Measurements from ENCODE around the gene TBXAS1. TPM values are rescaled to one million over a fixed set of nuclear protein-coding genes. Genes with fewer than 3 reads are reported as not detected.

TBXAS1 gene
- total RNA-seq, 1 donor from 2014 or later = 10.8 TPM

DNA sequence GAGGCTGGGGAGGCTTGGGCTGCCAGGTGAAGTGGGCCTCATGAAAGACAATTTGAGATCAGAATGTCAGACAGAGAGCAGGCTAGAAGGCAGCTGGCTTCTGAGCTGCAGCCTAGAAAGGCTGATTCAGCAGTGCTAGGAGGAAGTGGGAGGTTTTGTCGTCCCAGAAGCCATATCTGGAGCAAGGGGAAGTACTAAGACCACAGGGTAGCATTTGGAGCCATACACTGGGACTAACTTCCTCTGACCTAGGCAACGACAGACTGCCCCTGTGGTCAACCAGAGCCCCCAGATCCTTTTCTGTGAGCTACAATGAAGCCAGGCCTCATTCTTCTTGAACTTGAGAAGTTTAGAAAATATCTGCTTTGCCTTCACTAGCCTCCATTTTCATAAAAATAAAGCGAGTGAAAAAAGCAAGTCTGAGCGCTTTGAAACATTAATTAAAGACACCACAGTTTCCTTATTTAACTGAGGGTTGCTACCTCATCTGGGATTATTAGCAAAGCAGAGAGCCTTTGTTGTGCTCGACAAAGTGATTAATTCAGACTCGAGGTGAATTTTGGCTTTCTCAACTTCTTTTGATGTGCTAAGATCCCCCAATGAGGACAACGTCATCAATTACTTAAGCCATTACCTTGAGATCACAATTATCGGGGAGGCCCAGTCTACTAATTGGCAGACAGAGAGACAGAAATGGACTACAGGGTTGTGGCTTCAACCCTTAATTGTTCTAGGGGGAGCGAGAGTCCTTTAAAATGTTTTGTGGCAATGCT lies 26.6 kb downstream of the TBXAS1 start:
- ATAC-seq = peak; percentile 35

DNA sequence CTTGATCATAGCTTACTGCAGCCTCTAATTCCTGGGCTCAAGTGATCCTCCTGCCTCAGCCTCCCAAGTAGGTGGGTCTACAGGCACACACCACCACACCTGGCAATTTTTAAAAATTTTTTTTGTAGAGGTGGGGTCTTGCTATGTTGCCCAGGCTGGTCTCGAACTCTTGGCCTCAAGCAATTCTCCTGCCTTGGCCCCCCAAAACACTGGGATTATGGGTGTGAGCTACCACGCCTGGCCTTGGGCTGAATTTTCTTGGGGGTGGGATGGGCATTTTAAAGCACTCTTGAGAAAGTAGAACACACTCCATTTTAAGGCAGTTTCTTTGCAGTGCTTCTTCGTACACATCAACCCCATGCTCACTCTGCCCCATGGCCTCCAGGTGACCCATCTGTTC lies 28.7 kb downstream of the TBXAS1 start:
- ATAC-seq = no peak

DNA sequence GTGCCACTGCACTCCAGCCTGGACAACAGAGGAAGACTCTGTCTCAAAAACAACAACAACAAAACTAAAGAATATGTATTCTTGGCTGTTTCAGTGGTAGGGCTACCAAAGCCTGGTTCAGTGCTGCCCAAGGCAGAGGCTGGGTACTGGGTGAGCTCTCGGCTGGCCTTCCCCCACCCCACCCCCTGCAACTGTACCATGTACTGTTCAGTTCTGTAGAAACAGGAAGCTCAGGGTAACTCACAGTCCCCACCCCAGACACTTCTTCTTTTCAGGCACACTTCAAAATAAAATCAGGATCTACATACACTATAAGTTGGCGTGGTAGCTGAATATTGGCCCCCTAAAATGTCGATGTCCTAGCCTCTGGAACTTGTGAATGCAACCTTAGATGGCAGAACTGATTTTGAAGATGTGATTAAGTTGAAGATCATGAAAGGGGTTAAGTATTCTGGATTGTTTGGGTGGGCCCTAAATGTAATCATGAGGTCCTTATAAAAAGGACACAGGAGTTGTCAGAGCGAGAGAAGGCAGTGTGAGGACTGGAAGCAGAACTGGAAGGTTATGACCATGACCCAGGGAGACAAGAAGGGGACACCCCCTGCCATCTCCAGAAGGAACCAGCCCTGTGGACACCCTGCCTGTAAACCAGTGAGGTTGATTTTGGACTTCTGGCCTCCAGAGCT lies 31.2 kb downstream of the TBXAS1 start:
- peak; percentile 70 for ATAC-seq

DNA sequence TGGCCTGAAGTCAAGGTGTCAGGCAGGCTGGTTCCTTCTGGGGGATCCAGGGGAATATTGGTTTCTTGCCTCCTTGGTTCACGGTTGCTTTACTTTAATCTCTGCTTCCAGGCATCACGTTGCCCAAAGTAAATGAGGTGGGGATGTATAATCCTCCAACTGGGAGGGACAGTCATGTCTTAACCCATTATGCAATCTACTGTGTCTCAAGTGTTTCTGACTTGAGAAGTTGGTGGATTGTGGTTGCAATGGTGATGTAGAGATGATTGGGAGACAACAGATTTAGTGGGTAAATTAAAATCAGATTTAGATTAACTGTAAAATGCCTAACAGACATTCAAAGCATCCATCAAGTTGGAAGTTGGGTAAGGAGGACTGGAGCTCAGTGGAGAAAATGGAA lies 32.7 kb downstream of the TBXAS1 start:
- ATAC-seq = peak; percentile 39

DNA sequence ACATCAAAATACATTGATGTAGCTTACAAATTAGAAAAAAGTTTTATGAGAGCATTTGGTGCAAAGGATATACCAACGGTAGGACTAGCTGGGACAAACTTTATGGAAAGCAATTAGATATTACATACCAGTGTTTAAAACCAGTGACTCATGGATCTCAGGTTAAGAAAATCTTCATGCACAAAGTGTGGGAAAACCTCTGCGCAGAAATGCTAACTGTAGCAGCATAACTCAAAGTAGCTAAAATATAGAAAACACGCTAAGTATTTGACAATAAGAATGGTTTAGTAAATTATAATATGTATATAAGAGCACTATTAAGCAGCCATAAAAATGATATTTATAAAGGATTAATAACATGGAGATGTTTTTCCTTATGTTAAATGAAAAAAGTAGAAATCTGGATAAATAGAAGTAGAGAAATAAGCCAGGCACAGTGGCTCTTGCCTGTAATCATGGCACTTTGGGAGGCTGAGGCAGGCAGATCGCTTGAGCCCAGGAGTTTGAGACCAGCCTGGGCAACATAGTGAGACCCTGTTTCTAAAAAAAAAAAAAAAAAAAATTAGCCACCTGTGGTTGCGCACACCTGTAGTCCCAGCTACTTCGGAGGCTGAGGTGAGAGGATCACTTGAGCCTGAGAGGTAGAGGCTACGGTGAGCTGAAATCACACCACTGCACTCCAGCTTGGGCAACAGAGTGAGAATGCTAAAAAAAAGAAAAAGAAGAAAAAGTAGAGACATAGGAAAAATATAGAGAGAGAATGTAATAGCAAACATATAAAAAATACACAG lies 37.2 kb downstream of the TBXAS1 start:
- no peak for ATAC-seq

DNA sequence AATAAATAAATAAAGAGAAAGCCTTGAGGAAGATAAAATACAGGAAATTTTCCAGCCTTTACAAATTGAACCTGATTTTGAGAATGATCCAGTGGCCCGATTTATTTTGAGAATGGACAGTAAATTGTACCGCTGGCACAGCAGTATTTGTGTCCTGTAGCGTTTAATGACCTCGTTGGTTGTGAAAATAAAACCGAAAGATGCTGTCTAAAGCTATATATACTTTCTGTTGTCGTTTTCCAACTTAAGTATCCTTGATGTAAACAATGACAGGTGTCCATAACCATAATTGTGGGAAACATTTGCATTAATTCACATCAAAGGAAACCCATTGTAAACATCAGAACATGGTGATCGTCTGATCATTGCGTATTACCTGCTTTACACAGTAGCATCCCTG lies 38.8 kb downstream of the TBXAS1 start:
- no peak for ATAC-seq

DNA sequence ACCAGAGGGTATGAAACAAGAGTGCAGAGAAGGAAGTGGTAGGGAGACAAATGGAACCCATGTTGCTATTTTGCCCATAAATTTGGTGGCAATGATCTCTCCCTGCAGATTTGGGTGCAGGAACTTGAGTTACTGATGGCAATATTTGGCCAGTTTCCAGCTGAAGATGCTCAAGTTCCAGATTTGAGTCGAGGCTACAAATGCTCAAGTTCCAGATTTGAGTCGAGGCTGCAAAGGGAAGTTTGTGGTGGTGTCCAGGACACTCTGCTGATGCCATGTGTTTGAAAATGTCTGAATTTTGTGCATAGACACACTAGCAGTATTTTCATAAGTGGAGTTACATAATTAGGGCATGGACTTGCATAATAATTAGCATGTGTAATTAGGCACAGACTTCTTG lies 40.8 kb downstream of the TBXAS1 start:
- no peak for ATAC-seq

DNA sequence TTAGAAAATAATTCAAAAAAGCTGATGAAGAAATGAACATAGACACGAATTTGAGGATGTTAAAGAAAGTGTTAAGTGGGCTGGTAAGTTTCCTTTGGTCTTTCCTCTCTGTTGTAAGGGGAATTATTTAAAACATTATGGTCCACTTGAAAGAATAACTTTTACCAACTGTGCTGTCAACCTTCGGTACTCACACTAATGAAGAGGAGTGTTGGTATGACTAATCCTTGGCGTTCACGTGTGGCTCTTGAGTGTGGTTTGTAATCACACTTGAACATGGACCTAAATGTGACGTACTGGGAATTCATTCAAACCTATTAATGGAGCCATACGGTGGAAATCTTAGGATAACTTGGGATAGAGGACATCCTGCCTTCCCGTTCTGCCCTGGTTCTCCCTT lies 41.3 kb downstream of the TBXAS1 start:
- no peak for ATAC-seq

DNA sequence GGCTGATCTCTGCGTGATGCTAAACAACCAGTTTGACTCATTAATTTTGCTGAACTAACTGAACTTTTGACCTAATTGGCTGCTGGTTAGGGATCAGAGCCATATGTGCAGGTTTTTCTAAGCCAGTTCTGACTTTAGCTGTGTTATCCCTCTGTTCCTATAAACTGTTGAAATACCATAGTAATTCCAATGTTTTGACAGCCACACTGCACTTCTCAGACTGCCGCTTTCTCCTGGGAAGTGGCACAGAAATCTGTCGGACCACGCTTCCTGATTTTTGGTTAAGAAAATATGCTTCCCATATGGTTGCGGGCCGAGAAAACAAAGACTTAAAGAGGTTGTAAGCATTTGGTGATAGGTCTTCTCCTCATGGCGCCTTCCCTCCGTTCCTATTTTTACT lies 42.3 kb downstream of the TBXAS1 start:
- peak; percentile 28 for ATAC-seq

DNA sequence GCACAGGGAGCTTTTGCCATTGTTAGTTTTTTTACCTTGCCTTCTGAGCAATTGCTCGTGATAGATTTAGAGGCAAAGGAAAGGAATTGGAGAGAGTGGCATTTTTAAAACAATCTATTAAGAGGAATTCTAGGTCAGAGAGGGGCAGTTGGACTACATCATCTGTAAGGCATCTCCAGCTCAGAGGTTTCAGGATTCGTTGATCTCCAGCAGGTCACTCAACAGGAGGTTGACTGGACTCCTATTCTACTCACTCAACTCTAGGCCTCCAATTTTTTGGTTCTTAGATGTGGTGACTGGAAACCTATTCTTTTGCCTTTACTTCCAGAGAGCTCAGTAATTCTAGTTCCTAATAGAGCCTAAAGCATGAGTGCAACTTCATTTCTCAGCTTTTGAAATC lies 42.8 kb downstream of the TBXAS1 start:
- ATAC-seq = no peak

DNA sequence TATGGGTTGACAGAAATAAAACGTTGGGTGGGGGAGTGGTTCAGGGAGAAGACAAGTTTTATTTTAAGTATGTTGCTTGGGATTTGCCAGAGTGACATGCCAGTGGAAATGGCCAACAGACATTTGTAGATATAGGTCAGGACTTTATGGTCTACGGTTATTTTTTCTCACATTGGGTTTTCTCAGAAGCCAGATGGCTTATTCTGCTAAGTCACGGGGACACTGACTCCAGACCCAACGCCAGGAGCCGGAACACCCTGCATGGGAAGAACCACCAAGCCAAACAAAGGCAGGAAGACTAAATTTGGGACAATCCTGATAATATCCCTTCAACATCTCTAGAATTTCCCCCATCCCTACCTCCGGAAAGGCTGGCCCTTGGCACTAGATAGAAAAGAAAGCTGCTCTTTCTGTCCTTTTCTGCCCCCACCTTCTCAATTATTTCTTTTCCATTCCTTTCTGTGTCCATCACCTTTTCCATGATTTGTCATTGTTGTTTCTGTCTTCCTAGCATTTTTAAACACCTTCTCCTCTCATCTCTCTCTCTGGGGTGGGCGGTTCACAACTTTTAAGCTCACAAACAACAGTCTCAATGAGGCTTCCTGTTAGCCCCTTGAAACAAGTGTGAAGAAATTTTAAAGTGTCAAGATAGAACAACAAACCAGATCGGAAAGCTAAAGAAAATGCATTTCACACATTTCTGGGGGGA lies 44.7 kb downstream of the TBXAS1 start:
- ATAC-seq = no peak

DNA sequence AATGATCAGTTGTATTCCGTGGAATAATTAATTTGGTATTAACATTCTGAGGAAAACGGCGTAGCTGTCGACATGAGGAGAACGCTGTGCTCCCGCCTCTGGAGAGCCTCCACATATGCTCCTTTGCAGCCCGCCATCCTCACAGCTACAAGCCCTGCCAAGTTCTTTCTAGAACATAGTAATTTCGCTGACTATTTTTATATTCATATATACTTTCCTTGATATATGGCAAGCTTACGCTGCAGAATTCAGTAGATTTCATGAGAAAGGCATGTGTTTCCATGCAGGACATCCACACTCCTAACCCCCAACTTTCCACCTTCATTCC lies 45.2 kb downstream of the TBXAS1 start:
- no peak for ATAC-seq

DNA sequence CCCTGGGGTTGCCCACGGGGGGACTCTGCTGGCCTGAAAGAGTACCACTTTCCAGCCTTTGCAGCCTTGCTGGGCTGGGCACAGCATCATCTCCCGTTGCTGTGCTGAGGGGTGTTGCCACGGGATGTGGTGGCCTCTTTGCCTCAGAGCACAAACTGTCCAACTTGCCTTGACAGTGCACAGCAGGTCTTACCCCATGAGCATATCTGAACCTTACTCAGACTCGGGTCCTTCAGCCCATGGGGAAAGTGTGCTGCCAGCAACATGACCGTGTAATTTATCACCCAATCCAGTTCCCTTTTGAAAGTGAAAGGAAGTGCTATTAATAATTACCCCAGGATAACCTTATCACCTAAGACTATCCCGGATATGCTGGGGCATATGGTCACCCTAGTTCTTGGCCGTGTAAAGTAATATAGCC lies 46.8 kb downstream of the TBXAS1 start:
- no peak for ATAC-seq

DNA sequence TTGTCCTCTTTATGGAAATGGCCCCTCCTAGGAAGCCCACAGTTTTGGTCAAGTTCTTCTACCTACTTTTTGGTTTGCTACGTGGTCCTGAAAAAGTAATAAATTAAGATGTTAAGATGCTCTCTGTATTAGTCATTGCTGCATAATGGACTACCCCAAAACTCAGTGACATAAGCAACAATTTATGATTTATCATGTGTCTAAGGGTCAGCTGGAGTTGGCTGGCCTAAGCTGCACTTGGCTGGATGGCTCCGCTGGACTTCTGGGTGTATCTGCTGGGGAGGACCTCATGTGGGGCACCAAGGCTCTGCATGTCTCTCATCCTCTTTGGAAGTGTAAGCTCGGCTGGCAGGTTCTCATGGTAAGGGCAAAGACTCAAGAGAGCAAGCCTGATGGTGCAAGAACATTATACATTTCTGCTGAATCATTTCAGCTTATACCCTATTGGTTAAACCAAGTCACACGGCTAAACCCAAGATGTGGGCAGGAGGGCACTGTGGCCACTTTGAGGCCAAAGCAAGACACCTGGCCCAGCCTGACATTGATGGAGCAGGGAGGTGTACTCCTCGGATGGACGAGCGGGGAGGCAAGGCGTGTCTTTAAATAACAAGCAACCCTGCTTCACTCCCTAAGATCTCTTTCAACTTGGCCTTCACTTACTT lies 47.7 kb downstream of the TBXAS1 start:
- ATAC-seq = no peak

DNA sequence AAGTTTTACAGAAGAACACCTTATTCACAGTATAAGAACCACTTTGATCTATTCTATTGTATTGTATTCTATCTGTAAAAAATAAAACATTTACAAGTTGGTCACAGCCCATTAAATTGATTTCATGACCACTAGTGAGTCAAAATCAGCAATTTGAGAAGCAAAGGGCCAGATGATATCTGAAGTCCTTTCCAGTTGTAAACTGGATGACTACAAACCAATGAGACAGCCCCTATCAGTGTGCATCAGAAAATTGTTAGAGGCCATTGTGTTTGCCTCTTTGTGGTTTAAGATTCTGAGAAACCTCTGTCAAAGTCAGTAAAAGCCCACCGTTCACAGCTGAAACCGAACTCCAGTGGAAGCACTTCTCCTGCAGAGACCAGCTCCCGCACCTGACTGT lies 54.8 kb downstream of the TBXAS1 start:
- no peak for ATAC-seq

DNA sequence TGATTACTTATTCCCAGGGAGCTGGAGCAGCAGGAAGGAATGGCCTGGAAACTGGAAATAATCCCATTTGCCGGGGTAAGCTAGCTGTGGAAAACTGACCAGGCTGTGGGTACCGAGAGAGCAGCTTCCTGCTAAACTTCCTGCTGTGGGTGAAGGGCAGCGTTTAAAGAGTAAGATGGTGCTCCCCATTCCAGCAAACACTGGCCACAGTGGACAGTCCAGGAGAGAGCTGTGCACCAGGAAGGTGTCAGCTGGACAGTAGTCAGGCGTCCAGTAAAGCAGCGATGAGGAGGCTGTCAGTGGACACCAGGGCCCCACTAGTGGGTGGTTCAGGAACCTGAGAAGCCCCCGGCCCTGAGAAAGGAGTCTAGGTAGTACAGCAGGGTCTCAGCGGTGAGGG lies 55.4 kb downstream of the TBXAS1 start:
- ATAC-seq = no peak

DNA sequence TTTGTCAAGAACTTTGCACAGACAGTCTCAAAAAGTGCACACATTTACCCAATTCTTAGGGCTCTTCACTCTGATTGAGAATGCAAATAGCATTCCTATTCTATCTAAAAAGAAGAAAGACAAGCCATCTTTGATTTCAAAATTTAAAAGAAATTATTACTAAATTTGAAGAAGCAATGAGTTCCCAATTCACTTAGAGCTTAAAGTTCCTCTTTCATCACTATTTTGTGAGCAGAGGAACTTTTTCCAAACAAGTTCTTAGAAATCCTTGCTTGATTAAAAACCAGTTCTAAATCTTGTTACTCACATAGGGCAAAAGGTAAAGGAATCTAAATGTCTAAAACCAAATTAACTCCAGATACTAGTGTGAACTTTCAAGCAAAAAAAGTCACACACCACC lies 56.4 kb downstream of the TBXAS1 start:
- ATAC-seq = no peak

DNA sequence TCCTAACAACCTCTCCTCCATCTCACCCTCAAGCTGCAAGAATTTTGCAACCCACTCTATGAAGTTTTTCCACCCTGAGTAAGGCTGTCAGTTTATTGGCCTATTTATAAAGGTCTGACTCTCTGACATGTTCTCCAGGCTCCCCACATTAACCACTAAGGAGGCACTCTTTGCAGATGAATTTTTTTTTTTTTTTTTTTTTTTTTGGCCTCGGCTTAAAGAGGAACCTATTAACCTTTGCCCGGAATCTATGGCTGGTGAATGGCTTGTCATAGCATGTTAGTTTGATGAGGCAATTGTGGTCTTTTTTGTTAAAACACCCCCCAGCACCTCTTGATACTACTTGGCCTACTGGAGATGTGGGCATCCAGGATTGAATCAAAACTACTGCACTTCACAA lies 57.1 kb downstream of the TBXAS1 start:
- peak; percentile 48 for ATAC-seq

DNA sequence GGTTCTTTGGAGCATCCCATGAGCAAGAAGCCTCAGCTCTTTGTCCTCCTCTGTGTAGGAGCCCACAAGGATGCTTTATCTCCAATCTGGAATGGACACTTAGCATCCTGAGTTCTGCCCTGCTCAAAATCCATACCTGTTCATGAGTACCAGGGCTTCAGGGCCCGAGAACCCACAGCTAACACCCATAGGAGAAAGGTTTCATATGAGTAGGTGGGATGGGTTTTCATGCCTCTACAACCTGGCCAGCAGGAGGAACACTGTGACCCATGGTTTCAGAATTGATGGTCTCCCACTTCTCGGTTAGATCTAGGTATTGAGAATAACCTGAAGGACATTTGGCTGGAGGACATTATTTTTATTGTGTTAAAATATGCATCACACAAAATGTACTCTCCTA lies 57.8 kb downstream of the TBXAS1 start:
- ATAC-seq = no peak

DNA sequence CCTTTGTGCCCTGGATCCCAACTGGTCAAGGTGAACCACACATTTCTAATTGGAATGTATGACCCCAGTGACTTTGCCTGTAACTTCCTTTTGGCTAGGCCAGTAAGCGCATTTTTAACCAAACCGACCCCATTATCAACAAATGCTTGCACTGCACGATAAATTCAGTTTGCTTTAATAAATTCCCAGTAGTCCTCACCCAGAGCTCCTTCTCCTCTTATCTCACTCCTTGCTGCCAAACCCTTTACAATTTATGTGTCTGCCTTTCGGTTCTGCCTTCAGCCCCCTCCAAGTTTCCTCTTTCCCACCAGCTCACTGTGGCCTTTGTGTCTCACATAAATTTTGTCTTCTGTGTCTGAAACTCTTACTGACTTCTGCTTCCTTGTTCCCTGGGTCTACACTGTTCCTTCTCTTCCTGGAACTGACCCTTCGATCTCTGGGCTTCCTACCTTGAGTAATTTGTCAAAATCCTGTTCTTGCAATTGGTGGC lies 59.0 kb downstream of the TBXAS1 start:
- ATAC-seq = no peak

DNA sequence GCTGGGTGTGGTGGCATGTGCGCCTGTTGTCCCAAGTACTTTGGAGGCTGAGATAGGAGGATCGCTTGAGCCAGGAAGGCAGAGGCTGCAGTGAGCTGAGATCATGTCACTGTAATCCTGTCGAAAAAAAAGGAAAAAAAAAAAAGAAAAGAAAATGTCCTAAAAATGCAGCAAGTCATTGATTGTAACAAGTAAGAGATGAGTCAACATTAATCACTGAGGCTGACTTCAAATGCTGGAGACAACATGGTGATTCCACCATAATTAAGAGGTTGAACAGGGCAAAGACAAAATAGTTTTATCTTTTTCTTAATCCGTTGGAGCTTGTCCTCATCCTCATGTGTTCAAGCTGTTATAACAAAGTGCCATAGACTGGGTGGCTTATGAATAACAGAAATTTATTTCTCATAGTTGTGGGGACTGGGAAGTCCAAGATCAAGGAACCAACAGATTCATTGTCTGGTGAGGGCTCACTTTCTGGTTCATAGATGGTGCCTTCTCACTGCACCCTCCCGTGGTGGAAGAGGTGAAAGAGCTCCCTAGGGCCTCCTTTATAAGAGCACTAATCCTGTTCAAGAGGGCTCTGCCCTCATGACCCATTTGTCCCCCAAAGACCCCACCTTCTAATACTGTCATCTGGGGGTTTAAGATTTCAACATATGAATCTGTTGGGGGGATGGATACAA lies 60.3 kb downstream of the TBXAS1 start:
- no peak for ATAC-seq

DNA sequence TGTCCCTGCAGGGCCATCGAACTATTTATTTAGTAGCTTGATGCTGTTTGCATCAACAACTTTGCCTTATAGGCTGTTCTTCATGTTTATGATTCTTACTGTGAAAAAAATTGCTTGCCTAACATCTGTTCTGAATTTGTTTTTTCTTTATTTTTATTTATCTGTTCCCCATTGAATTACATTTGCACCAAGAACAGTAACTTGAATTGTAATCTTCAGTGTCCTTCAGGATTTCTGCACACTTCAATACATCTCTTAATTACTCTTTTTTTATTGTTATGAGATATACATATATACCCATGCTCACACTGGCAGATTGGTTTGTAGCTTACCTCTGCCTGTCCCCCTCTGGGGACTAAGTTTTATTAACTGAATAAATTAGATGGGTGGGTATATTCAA lies 64.4 kb downstream of the TBXAS1 start:
- no peak for ATAC-seq
